H9 (cell line): Measurements from ENCODE around the gene CDK6. TPM values are rescaled to one million over a fixed set of nuclear protein-coding genes. Genes with fewer than 3 reads are reported as not detected.

Source experiments
- DNase-seq: peaks from one replicate; pipeline ENCODE4 v3.0.0-alpha.2; 2017
- H2AFZ ChIP-seq: one replicate; pipeline ENCODE4 v1.6.1; 2013; ENCODE audit warnings: mild to moderate bottlenecking, low read length, control low read depth, moderate library complexity
- H2AK5ac ChIP-seq: 2 replicates; pipeline ENCODE4 v1.6.1; 2013; ENCODE audit warnings: low read length, control low read depth, mixed read lengths; ENCODE audit not compliant: insufficient read length
- H2BK120ac ChIP-seq: one replicate; pipeline ENCODE4 v1.6.1; 2013; ENCODE audit warnings: low read depth, mild to moderate bottlenecking, low read length, control low read depth, inconsistent platforms; ENCODE audit not compliant: poor library complexity, severe bottlenecking
- H2BK12ac ChIP-seq: 2 replicates; pipeline ENCODE4 v1.6.1; 2013; ENCODE audit warnings: low read length, control low read depth, mixed read lengths, low read depth; ENCODE audit not compliant: insufficient read length
- H2BK15ac ChIP-seq: 2 replicates; pipeline ENCODE4 v1.6.1; 2013; ENCODE audit warnings: low read depth, low read length, control low read depth
- H2BK20ac ChIP-seq: one replicate; pipeline ENCODE4 v1.6.1; 2013; ENCODE audit warnings: low read depth, mild to moderate bottlenecking, low read length, control low read depth, inconsistent platforms; ENCODE audit not compliant: poor library complexity, severe bottlenecking
- H2BK5ac ChIP-seq: 2 replicates; pipeline ENCODE4 v1.6.1; 2013; ENCODE audit warnings: low read length, control low read depth, mixed read lengths; ENCODE audit not compliant: insufficient read length
- H3K14ac ChIP-seq: 2 replicates; pipeline ENCODE4 v1.6.1; 2013; ENCODE audit warnings: low read length, control low read depth; ENCODE audit not compliant: insufficient read depth
- H3K18ac ChIP-seq: 2 replicates; pipeline ENCODE4 v1.6.1; 2013; ENCODE audit warnings: low read depth, mild to moderate bottlenecking, mixed read lengths, low read length, control low read depth; ENCODE audit not compliant: insufficient read length
- H3K23ac ChIP-seq: 2 replicates; pipeline ENCODE4 v1.6.1; 2013; ENCODE audit warnings: low read length, control low read depth, mixed read lengths, low read depth; ENCODE audit not compliant: insufficient read length
- H3K23me2 ChIP-seq: 2 replicates; pipeline ENCODE4 v1.6.1; 2013; ENCODE audit warnings: low read depth, mild to moderate bottlenecking, mixed read lengths, low read length, control low read depth; ENCODE audit not compliant: insufficient read length, poor library complexity, severe bottlenecking
- H3K27ac ChIP-seq: 2 replicates; pipeline ENCODE4 v1.5.1; 2013; ENCODE audit warnings: low read length, control low read depth, mixed read lengths, low read depth; ENCODE audit not compliant: insufficient read length
- H3K27me3 ChIP-seq: 2 replicates; pipeline ENCODE4 v1.6.1; 2013; ENCODE audit warnings: low read length, control low read depth, inconsistent platforms; ENCODE audit not compliant: insufficient read depth
- H3K4ac ChIP-seq: 2 replicates; pipeline ENCODE4 v1.6.1; 2013; ENCODE audit warnings: low read depth, mild to moderate bottlenecking, control low read depth, inconsistent platforms, low read length, moderate library complexity
- H3K4me1 ChIP-seq: 2 replicates; pipeline ENCODE4 v1.6.1; 2013; ENCODE audit warnings: low read length, control low read depth, inconsistent platforms; ENCODE audit not compliant: insufficient read depth
- H3K4me2 ChIP-seq: 2 replicates; pipeline ENCODE4 v1.6.1; 2013; ENCODE audit warnings: low read length, control low read depth, mixed read lengths; ENCODE audit not compliant: insufficient read length, insufficient read depth
- H3K56ac ChIP-seq: 2 replicates; pipeline ENCODE4 v1.6.1; 2013; ENCODE audit warnings: low read depth, mild to moderate bottlenecking, mixed read lengths, low read length, control low read depth; ENCODE audit not compliant: insufficient read length
- H3K79me1 ChIP-seq: 2 replicates; pipeline ENCODE4 v1.6.1; 2013; ENCODE audit warnings: low read depth, mild to moderate bottlenecking, moderate library complexity, low read length, control low read depth, inconsistent platforms; ENCODE audit not compliant: insufficient read depth, poor library complexity, severe bottlenecking
- H3K79me2 ChIP-seq: 2 replicates; pipeline ENCODE4 v1.6.1; 2013; ENCODE audit warnings: low read length, control low read depth, inconsistent platforms; ENCODE audit not compliant: insufficient read depth
- H3K9ac ChIP-seq: 2 replicates; pipeline ENCODE4 v1.6.1; 2013; ENCODE audit warnings: low read length, control low read depth, mixed read lengths; ENCODE audit not compliant: insufficient read length; ENCODE audit errors: extremely low read depth
- H3K9me3 ChIP-seq: one replicate; pipeline ENCODE4 v1.6.1; 2013; ENCODE audit warnings: low read depth, low read length, inconsistent platforms; ENCODE audit not compliant: control insufficient read depth
- H3T11ph ChIP-seq: one replicate; pipeline ENCODE4 v1.6.1; 2013; ENCODE audit warnings: mild to moderate bottlenecking, low read length, control low read depth, inconsistent platforms
- H4K20me1 ChIP-seq: one replicate; pipeline ENCODE4 v1.6.1; 2013; ENCODE audit not compliant: control insufficient read depth, insufficient read length, insufficient read depth
- H4K5ac ChIP-seq: 2 replicates; pipeline ENCODE4 v1.6.1; 2013; ENCODE audit warnings: low read depth, mild to moderate bottlenecking, mixed read lengths, low read length, control low read depth; ENCODE audit not compliant: insufficient read length
- H4K8ac ChIP-seq: replicated peaks from 2 replicates; pipeline ENCODE4 v1.6.1; 2013; ENCODE audit warnings: low read length, control low read depth, mixed read lengths, low read depth; ENCODE audit not compliant: insufficient read length
- H4K91ac ChIP-seq: 2 replicates; pipeline ENCODE4 v1.6.1; 2013; ENCODE audit warnings: low read depth, mild to moderate bottlenecking, moderate library complexity, mixed read lengths, low read length, control low read depth; ENCODE audit not compliant: insufficient read length
- H3K27ac Mint-ChIP-seq, 3 experiments: 2 replicates in 2 of 3; 3 replicates in 1 of 3; pipeline ENCODE4 v1.8.0; 2020 to 2021; ENCODE audit warnings: mixed read lengths in 3 of 3, mild to moderate bottlenecking in 1 of 3, moderate library complexity in 1 of 3
- H3K27me3 Mint-ChIP-seq: 2 replicates; pipeline ENCODE4 v1.8.0; 2021; ENCODE audit warnings: low read depth, mild to moderate bottlenecking, moderate library complexity, mixed read lengths
- H3K36me3 Mint-ChIP-seq, 3 experiments: 2 replicates in 2 of 3; 3 replicates in 1 of 3; pipeline ENCODE4 v1.8.0; 2020 to 2021; ENCODE audit warnings: low read depth in 3 of 3, mixed read lengths in 3 of 3; ENCODE audit not compliant: insufficient read depth in 1 of 3
- H3K4me1 Mint-ChIP-seq, 2 experiments: 2 replicates each; pipeline ENCODE4 v1.8.0; 2020; ENCODE audit warnings: mixed read lengths in 2 of 2
- H3K4me3 Mint-ChIP-seq, 2 experiments: 2 replicates in 1 of 2; 3 replicates in 1 of 2; pipeline ENCODE4 v1.8.0; 2020 to 2021; ENCODE audit warnings: mild to moderate bottlenecking in 2 of 2, mixed read lengths in 2 of 2, moderate library complexity in 1 of 2
- H3K9me3 Mint-ChIP-seq, 2 experiments: 2 replicates in 1 of 2; 3 replicates in 1 of 2; pipeline ENCODE4 v1.8.0; 2020; ENCODE audit warnings: mild to moderate bottlenecking in 2 of 2, mixed read lengths in 2 of 2, moderate library complexity in 1 of 2
- WGBS: extraction: QIAGEN DNeasy Blood & Tissue Kit; methylation state at CpG from one replicate; pipeline ENCODE4 v1.1.7; 2013; ENCODE audit warnings: missing lambda C conversion rate, low lambda C conversion rate, mixed read lengths; ENCODE audit not compliant: insufficient read length; ENCODE audit errors: extremely low coverage; 5-methylcytosine and 5-hydroxymethylcytosine counted together
- total RNA-seq: library from RNA; stranded (reverse); gene quantifications from 2 replicates; pipeline ENCODE4 v1.2.1, GENCODE V29; 2021
- TF ChIP-seq, protein P1 (sequence below): fragments of 200-600 bp; sonication (generic); conservative IDR thresholded peaks from 3 replicates; pipeline ENCODE4 v1.8.0; 2021; ENCODE audit warnings: antibody characterized with exemption, mild to moderate bottlenecking

The CDK6 gene
- total RNA-seq, 1 experiment from 2014 or later: 30.0 TPM

- no peak overlapping the region for H3K56ac ChIP-seq
- H3K9me3 Mint-ChIP-seq: no peaks in the 10 kb centered on the region
- H3K4me2 ChIP-seq: no peak overlapping the region
- H2BK20ac ChIP-seq: no peak overlapping the region
- H3K27me3 ChIP-seq: no peaks in the 10 kb centered on the region
- no peak overlapping the region for H2BK12ac ChIP-seq
- H3K79me1 ChIP-seq: no peaks in the 10 kb centered on the region
- H4K91ac ChIP-seq: no peak overlapping the region
- no peak for DNase-seq
- no peaks in the 10 kb centered on the region for H3K79me2 ChIP-seq
- no peak overlapping the region for H3K18ac ChIP-seq
- H2BK15ac ChIP-seq: no peak overlapping the region
- no peak overlapping the region for H3K4me3 Mint-ChIP-seq
- H3K4me1 Mint-ChIP-seq: peaks cover 12 to 24% of the 10 kb centered on the region in 2 experiments
- TF ChIP-seq, protein P1, sequence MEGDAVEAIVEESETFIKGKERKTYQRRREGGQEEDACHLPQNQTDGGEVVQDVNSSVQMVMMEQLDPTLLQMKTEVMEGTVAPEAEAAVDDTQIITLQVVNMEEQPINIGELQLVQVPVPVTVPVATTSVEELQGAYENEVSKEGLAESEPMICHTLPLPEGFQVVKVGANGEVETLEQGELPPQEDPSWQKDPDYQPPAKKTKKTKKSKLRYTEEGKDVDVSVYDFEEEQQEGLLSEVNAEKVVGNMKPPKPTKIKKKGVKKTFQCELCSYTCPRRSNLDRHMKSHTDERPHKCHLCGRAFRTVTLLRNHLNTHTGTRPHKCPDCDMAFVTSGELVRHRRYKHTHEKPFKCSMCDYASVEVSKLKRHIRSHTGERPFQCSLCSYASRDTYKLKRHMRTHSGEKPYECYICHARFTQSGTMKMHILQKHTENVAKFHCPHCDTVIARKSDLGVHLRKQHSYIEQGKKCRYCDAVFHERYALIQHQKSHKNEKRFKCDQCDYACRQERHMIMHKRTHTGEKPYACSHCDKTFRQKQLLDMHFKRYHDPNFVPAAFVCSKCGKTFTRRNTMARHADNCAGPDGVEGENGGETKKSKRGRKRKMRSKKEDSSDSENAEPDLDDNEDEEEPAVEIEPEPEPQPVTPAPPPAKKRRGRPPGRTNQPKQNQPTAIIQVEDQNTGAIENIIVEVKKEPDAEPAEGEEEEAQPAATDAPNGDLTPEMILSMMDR: no peak
- H3K27me3 Mint-ChIP-seq: no peaks in the 10 kb centered on the region
- H3K14ac ChIP-seq: no peak overlapping the region
- H3K23ac ChIP-seq: no peak overlapping the region
- H4K8ac ChIP-seq: no peak overlapping the region
- no peak overlapping the region for H3K9ac ChIP-seq
- H3T11ph ChIP-seq: no peak overlapping the region
- H4K20me1 ChIP-seq: no peaks in the 10 kb centered on the region
- no CpG with 5 or more reads among the region's 5 CpGs for WGBS
- no peaks in the 10 kb centered on the region for H3K36me3 Mint-ChIP-seq
- H3K4ac ChIP-seq: no peak overlapping the region
- no peak overlapping the region for H2BK5ac ChIP-seq
- H3K27ac Mint-ChIP-seq: no peak overlapping the region
- H2AK5ac ChIP-seq: no peak overlapping the region
- no peak overlapping the region for H3K27ac ChIP-seq
- H2AFZ ChIP-seq: no peak overlapping the region
- no peaks in the 10 kb centered on the region for H3K4me1 ChIP-seq
- H3K9me3 ChIP-seq: no peaks in the 10 kb centered on the region
- no peaks in the 10 kb centered on the region for H3K23me2 ChIP-seq
- H2BK120ac ChIP-seq: no peak overlapping the region
- H4K5ac ChIP-seq: no peak overlapping the region
These were observed 200.3 kb downstream of the CDK6 start for GRCh38 chr7:92636018-92636560.
